ENCODE data around the gene GAB2.
A peak's percentile ranks its signal among the peaks of the same experiment; 100 is the strongest.
"Not testable (repeated sequence)": the region's sequence is repeated elsewhere in the genome, so short reads cannot be mapped to it uniquely, and the experiment has no call there.

Gene GAB2

GRCh38 chr11:78226684-78227680 is 190.6 kb downstream of the GAB2 start:
- Mint-ChIP-seq H3K4me3 (no peak overlapping the region), H3K9me3 (no peaks in the 10 kb centered on the region), H3K27me3 (no peaks in the 10 kb centered on the region), H3K4me1 (no peaks in the 10 kb centered on the region), H3K27ac (ENCODE audit: low read depth) (no peak overlapping the region), H3K36me3 (ENCODE audit: insufficient read depth) (no peaks in the 10 kb centered on the region)
- ATAC-seq (replicated peaks; ENCODE audit: extremely low read depth, poor library complexity, severe bottlenecking) (no peak), DNase-seq (ENCODE audit: low spot score in 2 of 2) (no peak)

- Mint-ChIP-seq H3K27me3 (no peaks in the 10 kb centered on the region), H3K27ac (ENCODE audit: low read depth) (peak overlapping the region; percentile 4), H3K36me3 (ENCODE audit: insufficient read depth) (no peaks in the 10 kb centered on the region), H3K4me1 (no peaks in the 10 kb centered on the region), H3K9me3 (no peaks in the 10 kb centered on the region), H3K4me3 (no peak overlapping the region)
- ATAC-seq (replicated peaks; ENCODE audit: extremely low read depth, poor library complexity, severe bottlenecking) (no peak), DNase-seq (ENCODE audit: low spot score in 2 of 2) (no peak)
These were observed 192.7 kb downstream of the GAB2 start for GRCh38 chr11:78224906-78225420.

- ATAC-seq (replicated peaks; ENCODE audit: extremely low read depth, poor library complexity, severe bottlenecking) (no peak), DNase-seq (ENCODE audit: low spot score in 2 of 2) (no peak)
- no peaks in the 10 kb centered on the region for H3K27me3 Mint-ChIP-seq
- no peak overlapping the region for H3K27ac Mint-ChIP-seq (ENCODE audit: low read depth)
- no peaks in the 10 kb centered on the region for H3K9me3 Mint-ChIP-seq
- no peak overlapping the region for H3K4me3 Mint-ChIP-seq
- H3K4me1 Mint-ChIP-seq = no peaks in the 10 kb centered on the region
- peaks cover 2% of the 10 kb centered on the region for H3K36me3 Mint-ChIP-seq (ENCODE audit: insufficient read depth)
These were observed 193.1 kb downstream of the GAB2 start for GRCh38 chr11:78224506-78224905.

- Mint-ChIP-seq H3K36me3 (ENCODE audit: insufficient read depth) (peaks cover 2% of the 10 kb centered on the region), H3K9me3 (no peaks in the 10 kb centered on the region), H3K27ac (ENCODE audit: low read depth) (peak overlapping the region; percentile 50), H3K4me3 (no peak overlapping the region), H3K27me3 (no peaks in the 10 kb centered on the region), H3K4me1 (no peaks in the 10 kb centered on the region)
- no peak for ATAC-seq (replicated peaks; ENCODE audit: extremely low read depth, poor library complexity, severe bottlenecking)
- no peak for DNase-seq (ENCODE audit: low spot score in 2 of 2)
These were observed 194.2 kb downstream of the GAB2 start for GRCh38 chr11:78223320-78223954.

- not testable (repeated sequence) for ATAC-seq (replicated peaks; ENCODE audit: extremely low read depth, poor library complexity, severe bottlenecking); DNase-seq (ENCODE audit: low spot score in 2 of 2); H3K27me3 Mint-ChIP-seq; H3K4me3 Mint-ChIP-seq; H3K27ac Mint-ChIP-seq (ENCODE audit: low read depth); H3K4me1 Mint-ChIP-seq; H3K9me3 Mint-ChIP-seq; H3K36me3 Mint-ChIP-seq (ENCODE audit: insufficient read depth)
These were observed 194.9 kb downstream of the GAB2 start for GRCh38 chr11:78222726-78223125.

GRCh38 chr11:78221396-78222315 is 196.0 kb downstream of the GAB2 start:
- H3K4me3 Mint-ChIP-seq = no peak overlapping the region
- no peak for DNase-seq (ENCODE audit: low spot score in 2 of 2)
- no peaks in the 10 kb centered on the region for H3K4me1 Mint-ChIP-seq
- H3K27me3 Mint-ChIP-seq = no peaks in the 10 kb centered on the region
- ATAC-seq (replicated peaks; ENCODE audit: extremely low read depth, poor library complexity, severe bottlenecking) = no peak
- H3K36me3 Mint-ChIP-seq (ENCODE audit: insufficient read depth) = peaks cover 4% of the 10 kb centered on the region
- no peaks in the 10 kb centered on the region for H3K9me3 Mint-ChIP-seq
- no peak overlapping the region for H3K27ac Mint-ChIP-seq (ENCODE audit: low read depth)

GRCh38 chr11:78220218-78221157 is 197.1 kb downstream of the GAB2 start:
- no peak overlapping the region for H3K27ac Mint-ChIP-seq (ENCODE audit: low read depth)
- no peak for ATAC-seq (replicated peaks; ENCODE audit: extremely low read depth, poor library complexity, severe bottlenecking)

GRCh38 chr11:78219493-78220217 is 198.0 kb downstream of the GAB2 start:
- H3K4me1 Mint-ChIP-seq = no peaks in the 10 kb centered on the region
- H3K27me3 Mint-ChIP-seq = no peaks in the 10 kb centered on the region
- no peak for ATAC-seq (replicated peaks; ENCODE audit: extremely low read depth, poor library complexity, severe bottlenecking)
- no peak overlapping the region for H3K27ac Mint-ChIP-seq (ENCODE audit: low read depth)
- H3K4me3 Mint-ChIP-seq = no peak overlapping the region
- DNase-seq (ENCODE audit: low spot score in 2 of 2) = no peak
- no peaks in the 10 kb centered on the region for H3K9me3 Mint-ChIP-seq
- peaks cover 7% of the 10 kb centered on the region for H3K36me3 Mint-ChIP-seq (ENCODE audit: insufficient read depth)

More at GRCh38 chr11:78220218-78221157, 197.1 kb downstream of the GAB2 start:
- Mint-ChIP-seq H3K9me3 (no peaks in the 10 kb centered on the region), H3K27me3 (no peaks in the 10 kb centered on the region), H3K4me3 (no peak overlapping the region), H3K4me1 (no peaks in the 10 kb centered on the region), H3K36me3 (ENCODE audit: insufficient read depth) (peaks cover 6% of the 10 kb centered on the region)
- DNase-seq (ENCODE audit: low spot score in 2 of 2) = no peak

GRCh38 chr11:78218707-78219492 is 198.7 kb downstream of the GAB2 start:
- H3K4me3 Mint-ChIP-seq = no peak overlapping the region
- H3K27ac Mint-ChIP-seq (ENCODE audit: low read depth) = no peak overlapping the region
- ATAC-seq (replicated peaks; ENCODE audit: extremely low read depth, poor library complexity, severe bottlenecking) (no peak), DNase-seq (ENCODE audit: low spot score in 2 of 2) (no peak)
- H3K27me3 Mint-ChIP-seq = no peaks in the 10 kb centered on the region
- no peaks in the 10 kb centered on the region for H3K4me1 Mint-ChIP-seq
- H3K9me3 Mint-ChIP-seq = no peaks in the 10 kb centered on the region
- H3K36me3 Mint-ChIP-seq (ENCODE audit: insufficient read depth) = peaks cover 8% of the 10 kb centered on the region

GRCh38 chr11:78217650-78218541 is 199.7 kb downstream of the GAB2 start:
- ATAC-seq (replicated peaks; ENCODE audit: extremely low read depth, poor library complexity, severe bottlenecking) (no peak), DNase-seq (ENCODE audit: low spot score in 2 of 2) (no peak)
- Mint-ChIP-seq H3K4me3 (no peak overlapping the region), H3K4me1 (no peaks in the 10 kb centered on the region), H3K27ac (ENCODE audit: low read depth) (no peak overlapping the region), H3K9me3 (no peaks in the 10 kb centered on the region), H3K27me3 (no peaks in the 10 kb centered on the region), H3K36me3 (ENCODE audit: insufficient read depth) (peaks cover 11% of the 10 kb centered on the region)
